Naive thymus-derived CD8-positive, alpha-beta T cell (primary cell): ENCODE data around the gene CDC42BPB. TPM values are rescaled to one million over a fixed set of nuclear protein-coding genes. Genes with fewer than 3 reads are reported as not detected.
A peak's percentile ranks its signal among the peaks of the same experiment; 100 is the strongest.

Experiments
- ATAC-seq, 2 donors: fragments of 150-1000 bp; cut with Tn5 transposase in 1 of 2; sonication (Bioruptor Pico), chemical (Tn5 transposase) in 1 of 2; 1 replicate in 1 of 2; 2 replicates in 1 of 2; pipeline ENCODE4 v1.10.0; 2021; ENCODE audit warnings: mild to moderate bottlenecking in 2 of 2, moderate library complexity in 2 of 2
- POLR2A ChIA-PET: fragments of 350-600 bp; sonication (Branson Sonifier 250); formaldehyde crosslinking; loops from one replicate; lab custom pipeline; 2021; ENCODE audit warnings: antibody characterized with exemption; lab: Charles Lee
- DNase-seq, 10 donors: peaks; one replicate each; pipeline versions ENCODE4 v3.0.0 to v3.0.0-alpha.2; 2020 to 2022
- H3K27ac Mint-ChIP-seq, 10 donors: one replicate each; pipeline ENCODE4 v1.8.0; 2020 to 2022; ENCODE audit warnings: mild to moderate bottlenecking in 10 of 10, mixed read lengths in 10 of 10, moderate library complexity in 4 of 10, inconsistent platforms in 1 of 10
- H3K27me3 Mint-ChIP-seq, 5 donors: one replicate each; pipeline ENCODE4 v1.8.0; 2021 to 2022; ENCODE audit warnings: mixed read lengths in 5 of 5
- H3K36me3 Mint-ChIP-seq, 3 donors: one replicate each; pipeline ENCODE4 v1.8.0; 2020 to 2022; ENCODE audit warnings: mixed read lengths in 3 of 3, mild to moderate bottlenecking in 2 of 3, inconsistent platforms in 1 of 3
- H3K4me1 Mint-ChIP-seq, 4 donors: one replicate each; pipeline ENCODE4 v1.8.0; 2021 to 2022; ENCODE audit warnings: mixed read lengths in 4 of 4
- H3K4me3 Mint-ChIP-seq, 10 donors: one replicate each; pipeline ENCODE4 v1.8.0; 2020 to 2022; ENCODE audit warnings: mild to moderate bottlenecking in 10 of 10, mixed read lengths in 10 of 10, moderate library complexity in 6 of 10, inconsistent platforms in 1 of 10
- H3K9me3 Mint-ChIP-seq, 9 donors: one replicate each; pipeline ENCODE4 v1.8.0; 2020 to 2022; ENCODE audit warnings: mixed read lengths in 9 of 9, mild to moderate bottlenecking in 3 of 9, inconsistent platforms in 1 of 9, moderate library complexity in 1 of 9
- polyA plus RNA-seq, 3 donors: library from polyadenylated mRNA; unstranded; fragments of 300-500 nt; fragmentation: Illumina TruSeq; gene quantifications; one replicate each; pipeline ENCODE4 v1.2.3, GENCODE V29; 2021
- total RNA-seq, 8 experiments: library from RNA in 2 of 8; stranded (reverse) in 2 of 8; gene quantifications; one replicate each; pipeline ENCODE4 v1.2.3 and lab custom pipeline; 2021 to 2026

CDC42BPB gene
- total and polyA plus RNA-seq, 5 experiments from 2014 or later: 0.20 to 6.3 (median 0.73) TPM

- Mint-ChIP-seq H3K4me1 (peaks cover 2 to 8% (median 6%) of the 10 kb centered on the region in 4 donors), H3K36me3 (no peaks in the 10 kb centered on the region)
Observed at GRCh38 chr14:102942069-102942468, 115.3 kb downstream of the CDC42BPB start.

DNA sequence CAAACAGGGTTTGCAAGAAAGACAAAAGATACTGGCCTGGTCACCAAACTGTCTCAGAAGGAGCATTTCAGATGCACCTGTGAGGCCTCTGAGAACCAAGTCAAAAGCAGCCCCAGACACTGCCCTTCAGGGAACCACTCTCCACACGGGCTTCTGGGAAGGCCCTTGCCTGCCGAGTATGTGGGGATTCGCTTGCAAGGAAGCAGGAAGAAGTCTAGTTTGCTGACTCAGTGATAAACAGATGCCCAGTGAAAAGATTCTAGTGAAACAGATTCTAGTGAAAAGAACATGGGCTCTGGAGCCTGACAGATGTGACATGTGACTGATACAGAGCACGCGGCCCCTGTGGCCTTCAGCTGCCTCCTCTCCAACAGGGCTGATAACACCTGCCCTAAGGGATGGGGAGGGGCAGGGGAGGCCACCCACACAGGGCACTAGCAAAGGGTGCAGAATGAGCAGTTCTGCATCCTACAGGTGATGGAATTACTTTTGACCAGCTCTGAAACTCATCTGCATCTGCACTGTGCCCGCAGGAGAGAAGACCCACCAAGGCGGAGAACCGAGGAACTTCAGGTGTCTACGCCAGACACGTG, 115.8 kb downstream of the CDC42BPB start:
- Mint-ChIP-seq H3K36me3 (no peaks in the 10 kb centered on the region), H3K4me3 (no peak overlapping the region), H3K9me3 (no peaks in the 10 kb centered on the region), H3K27ac (peak overlapping the region in 1 of 10 donors; percentile 34), H3K27me3 (no peaks in the 10 kb centered on the region), H3K4me1 (peaks cover 0 to 4% (median 2%) of the 10 kb centered on the region in 4 donors)
- POLR2A ChIA-PET: interaction anchor here (0.7 kb wide), 1 partner anchor 10 kb away, joined by 4 read pairs; no protein-coding TSS in a partner anchor
- ATAC-seq (no peak), DNase-seq (no peak)

More at GRCh38 chr14:102942069-102942468, 115.3 kb downstream of the CDC42BPB start:
- DNase-seq (no peak), ATAC-seq (no peak)
- Mint-ChIP-seq H3K27ac (no peak overlapping the region), H3K27me3 (no peaks in the 10 kb centered on the region), H3K4me3 (no peak overlapping the region), H3K9me3 (no peaks in the 10 kb centered on the region)
- POLR2A ChIA-PET: no interaction called here

DNA sequence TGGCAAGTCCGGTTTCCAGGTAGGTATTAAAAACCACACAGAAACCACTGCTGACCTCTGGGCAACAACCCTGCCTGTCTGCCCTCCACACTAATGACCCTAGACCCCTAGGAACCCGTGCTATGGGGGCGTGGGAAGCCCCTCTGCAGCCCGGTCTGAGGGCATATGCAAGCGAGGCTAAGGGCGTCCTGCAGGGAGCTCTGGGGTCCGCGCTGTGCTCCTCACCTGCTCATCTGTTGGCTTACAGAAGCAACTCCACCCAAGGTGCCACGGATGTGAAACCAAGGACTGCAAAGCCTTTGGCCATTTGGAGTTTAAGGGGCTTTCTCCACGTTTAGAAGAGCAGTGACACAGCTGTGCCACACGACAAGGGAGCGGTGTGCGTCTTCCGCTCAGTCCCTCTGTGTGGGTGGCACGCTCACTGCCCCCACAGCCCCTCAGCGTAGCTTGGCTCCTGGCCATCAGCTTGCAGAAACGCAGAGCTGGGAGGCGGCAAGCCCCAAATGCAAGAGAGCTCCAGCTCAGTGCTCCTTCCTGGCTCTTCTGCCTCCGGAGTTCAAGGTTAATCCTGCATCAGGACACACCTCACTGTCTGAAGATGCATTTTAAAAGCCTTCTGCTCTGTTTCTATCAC, 116.5 kb downstream of the CDC42BPB start:
- Mint-ChIP-seq H3K4me3 (no peak overlapping the region), H3K4me1 (peaks cover 0 to 3% (median 0%) of the 10 kb centered on the region in 4 donors), H3K36me3 (no peaks in the 10 kb centered on the region), H3K27ac (peak overlapping the region in 1 of 10 donors; percentile 34), H3K27me3 (no peaks in the 10 kb centered on the region), H3K9me3 (no peaks in the 10 kb centered on the region)
- DNase-seq (no peak), ATAC-seq (no peak)
- POLR2A ChIA-PET: interaction anchor here (0.7 kb wide), 1 partner anchor 10 kb away, joined by 4 read pairs; no protein-coding TSS in a partner anchor

DNA sequence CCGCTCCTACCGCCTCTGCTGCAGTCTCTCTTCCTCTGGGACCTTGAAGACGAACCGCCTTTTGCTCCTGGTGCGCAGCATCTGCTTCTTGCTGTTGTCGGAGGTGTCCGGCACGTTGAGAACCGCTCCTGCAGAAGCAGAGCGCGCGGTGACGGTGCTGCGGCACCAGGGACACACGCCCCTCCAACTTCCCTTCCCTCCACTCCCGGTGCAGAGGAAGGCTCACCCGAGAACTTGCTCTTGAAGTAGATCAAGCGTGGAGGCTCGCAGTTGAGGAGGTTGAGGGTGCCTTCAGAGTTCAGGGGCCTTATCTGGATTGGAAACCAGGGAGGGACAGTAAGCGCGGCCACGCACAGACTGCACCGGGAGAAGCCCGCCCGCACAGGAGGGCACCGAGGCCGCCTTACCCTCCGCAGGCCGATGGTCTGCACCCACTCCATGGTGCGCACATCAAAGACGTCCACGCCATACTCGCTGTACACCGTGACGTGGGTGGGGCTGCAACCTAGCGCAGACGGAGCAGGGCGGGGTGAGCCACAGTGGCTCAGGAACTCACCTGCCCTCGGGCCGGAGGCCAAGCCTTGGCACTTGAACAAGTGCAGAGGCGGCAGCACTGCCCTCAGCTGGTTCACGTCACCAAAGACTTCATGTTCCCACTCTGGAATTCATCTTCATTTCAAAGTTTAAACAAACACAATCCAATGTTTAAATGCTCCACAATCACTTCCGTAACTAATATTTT, 117.4 kb downstream of the CDC42BPB start:
- POLR2A ChIA-PET: no interaction called here
- H3K4me3 Mint-ChIP-seq: no peak overlapping the region
- H3K9me3 Mint-ChIP-seq: no peaks in the 10 kb centered on the region
- DNase-seq: no peak
- H3K27me3 Mint-ChIP-seq: no peaks in the 10 kb centered on the region
- no peak overlapping the region for H3K27ac Mint-ChIP-seq
- H3K4me1 Mint-ChIP-seq: peaks cover 0 to 2% (median 0%) of the 10 kb centered on the region in 4 donors
- no peaks in the 10 kb centered on the region for H3K36me3 Mint-ChIP-seq
- no peak for ATAC-seq

DNA sequence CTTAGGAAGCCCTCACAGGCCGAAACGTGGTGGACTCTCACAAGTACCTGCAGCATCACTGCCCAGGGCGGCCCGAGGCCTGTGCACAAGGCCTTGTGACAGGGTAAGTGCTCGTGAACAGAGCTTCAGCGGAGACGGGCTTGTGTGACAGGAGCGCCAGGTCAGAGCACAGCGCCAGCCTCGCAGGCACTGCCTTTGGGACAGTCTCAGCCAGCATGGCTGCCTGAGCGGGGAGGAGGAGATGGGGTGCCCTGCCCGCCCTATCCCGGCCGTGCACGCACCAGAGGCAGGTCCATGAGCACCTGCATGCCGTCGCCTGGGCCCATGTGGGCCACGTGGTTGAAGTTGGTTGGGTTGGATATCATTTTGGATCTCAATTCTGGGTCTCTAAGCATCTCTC, 118.0 kb downstream of the CDC42BPB start:
- Mint-ChIP-seq H3K36me3 (no peaks in the 10 kb centered on the region), H3K4me1 (peaks cover 0 to 2% (median 0%) of the 10 kb centered on the region in 4 donors)
- POLR2A ChIA-PET: no interaction called here

DNA sequence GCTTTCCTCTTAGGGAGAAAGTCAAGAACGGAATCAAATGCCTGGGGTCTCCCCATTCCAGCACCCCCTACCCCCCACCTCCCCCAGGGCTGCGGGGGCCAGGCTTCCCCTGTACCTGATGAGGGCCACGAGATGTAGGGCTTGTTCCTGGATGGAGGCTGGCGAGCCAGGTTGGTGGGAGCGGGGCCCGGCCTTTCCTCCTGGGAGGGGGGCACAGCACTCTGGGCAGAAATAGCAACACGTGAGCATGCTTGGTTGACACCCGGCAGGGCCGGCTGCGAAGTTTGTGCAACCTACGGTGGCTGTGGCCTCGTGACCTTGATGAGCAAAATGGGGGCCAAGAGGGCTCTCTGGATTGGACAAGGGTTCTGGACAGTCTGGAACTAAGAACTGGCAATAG, 119.2 kb downstream of the CDC42BPB start:
- Mint-ChIP-seq H3K4me3 (no peak overlapping the region), H3K27me3 (no peaks in the 10 kb centered on the region)

More for the DNA sequence above, 118.0 kb downstream of the CDC42BPB start:
- Mint-ChIP-seq H3K4me3 (no peak overlapping the region), H3K9me3 (no peaks in the 10 kb centered on the region), H3K27ac (no peak overlapping the region), H3K27me3 (no peaks in the 10 kb centered on the region)
- ATAC-seq (no peak), DNase-seq (no peak)

GRCh38 chr14:102937331-102938175, 119.8 kb downstream of the CDC42BPB start:
- POLR2A ChIA-PET: no interaction called here
- H3K4me1 Mint-ChIP-seq: peaks cover 0 to 2% (median 0%) of the 10 kb centered on the region in 4 donors
- ATAC-seq: no peak
- H3K27ac Mint-ChIP-seq: peak overlapping the region in 1 of 10 donors; percentile 4
- H3K4me3 Mint-ChIP-seq: no peak overlapping the region
- H3K36me3 Mint-ChIP-seq: no peaks in the 10 kb centered on the region
- no peaks in the 10 kb centered on the region for H3K27me3 Mint-ChIP-seq
- no peak for DNase-seq
- H3K9me3 Mint-ChIP-seq: no peaks in the 10 kb centered on the region

More for the DNA sequence above, 119.2 kb downstream of the CDC42BPB start:
- H3K4me1 Mint-ChIP-seq: peaks cover 0 to 2% (median 0%) of the 10 kb centered on the region in 4 donors
- no peak overlapping the region for H3K27ac Mint-ChIP-seq
- POLR2A ChIA-PET: no interaction called here
- H3K36me3 Mint-ChIP-seq: no peaks in the 10 kb centered on the region
- ATAC-seq (no peak), DNase-seq (no peak)
- no peaks in the 10 kb centered on the region for H3K9me3 Mint-ChIP-seq

- Mint-ChIP-seq H3K4me3 (no peak overlapping the region), H3K36me3 (peaks cover 0 to 3% (median 0%) of the 10 kb centered on the region in 3 donors), H3K27ac (no peak overlapping the region), H3K4me1 (peaks cover 0 to 2% (median 0%) of the 10 kb centered on the region in 4 donors), H3K27me3 (no peaks in the 10 kb centered on the region), H3K9me3 (no peaks in the 10 kb centered on the region)
- no peak for ATAC-seq
- POLR2A ChIA-PET: interaction anchor here (1.1 kb wide), 1 partner anchor 11 kb away, joined by 9 read pairs; no protein-coding TSS in a partner anchor
- no peak for DNase-seq
Observed at GRCh38 chr14:102935756-102936155, 121.6 kb downstream of the CDC42BPB start.

- Mint-ChIP-seq H3K4me1 (peaks cover 0 to 2% (median under 1%) of the 10 kb centered on the region in 4 donors), H3K36me3 (peaks cover 0 to 3% (median 0%) of the 10 kb centered on the region in 3 donors), H3K27ac (no peak overlapping the region), H3K4me3 (peak overlapping the region in 1 of 10 donors; percentile 34), H3K27me3 (no peaks in the 10 kb centered on the region), H3K9me3 (no peaks in the 10 kb centered on the region)
- ATAC-seq: no peak
- POLR2A ChIA-PET: no interaction called here
- DNase-seq: no peak
Observed at GRCh38 chr14:102933618-102934231, 123.6 kb downstream of the CDC42BPB start.

GRCh38 chr14:102932484-102933248, 124.7 kb downstream of the CDC42BPB start:
- ATAC-seq (no peak), DNase-seq (no peak)
- POLR2A ChIA-PET: no interaction called here
- Mint-ChIP-seq H3K4me1 (peaks cover 0 to 5% (median 3%) of the 10 kb centered on the region in 4 donors), H3K9me3 (no peaks in the 10 kb centered on the region), H3K4me3 (no peak overlapping the region), H3K36me3 (peaks cover 0 to 3% (median 0%) of the 10 kb centered on the region in 3 donors), H3K27me3 (no peaks in the 10 kb centered on the region), H3K27ac (peak overlapping the region in 1 of 10 donors; percentile 21)

DNA sequence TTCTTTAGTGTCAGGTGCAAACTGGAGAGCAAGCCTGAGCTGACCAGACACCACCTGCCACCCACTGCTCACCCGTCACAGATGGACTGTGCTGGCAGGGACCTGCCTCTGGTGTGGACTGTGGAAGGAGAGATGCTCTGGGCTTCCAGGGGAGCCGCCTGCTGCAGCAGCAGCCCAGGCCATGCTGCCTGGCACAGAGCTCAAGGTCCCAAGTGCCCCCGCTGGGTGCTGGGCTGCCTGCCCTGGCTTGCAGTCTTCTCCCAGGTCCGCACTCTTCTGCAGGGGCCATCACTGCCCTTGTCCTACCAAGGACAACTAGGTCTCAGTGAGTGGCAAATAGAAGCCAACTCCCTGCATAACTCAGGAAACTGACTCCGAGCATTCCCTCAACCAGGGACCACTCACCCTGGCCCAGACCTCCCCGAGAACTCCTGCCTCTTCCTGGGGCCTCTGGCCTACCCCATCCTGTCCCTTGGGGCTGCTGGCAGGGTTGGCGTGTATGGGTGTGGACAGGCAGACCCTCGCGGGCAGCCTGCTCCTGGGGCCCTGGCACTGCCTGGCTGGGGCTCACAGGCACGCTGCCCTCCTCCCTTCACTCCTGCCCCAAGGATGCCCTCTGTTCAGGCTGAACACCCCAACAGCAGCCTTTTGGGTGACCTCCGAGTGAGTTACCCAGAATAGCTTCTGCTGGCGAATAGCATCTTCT, 125.6 kb downstream of the CDC42BPB start:
- Mint-ChIP-seq H3K4me1 (peaks cover 0 to 5% (median 3%) of the 10 kb centered on the region in 4 donors), H3K4me3 (peak overlapping the region in 5 of 10 donors; percentile 2 to 31 (median 18)), H3K27ac (peak overlapping the region in 1 of 10 donors; percentile 21), H3K36me3 (peaks cover 0 to 3% (median 0%) of the 10 kb centered on the region in 3 donors), H3K27me3 (no peaks in the 10 kb centered on the region), H3K9me3 (no peaks in the 10 kb centered on the region)
- no peak for DNase-seq
- POLR2A ChIA-PET: interaction anchor here (2.1 kb wide), 1 partner anchor 17 kb away, joined by 5 read pairs; no protein-coding TSS in a partner anchor
- ATAC-seq: no peak
